ENCODE results near the gene HLF. TPM values are rescaled to one million over a fixed set of nuclear protein-coding genes. Genes with fewer than 3 reads are reported as not detected.

The HLF gene
- total and polyA plus RNA-seq, 2 experiments from 2014 or later, result 0.09 TPM; not detected in 1

- H3K9me3 ChIP-seq (ENCODE audit: low read depth), result no peaks in the 10 kb centered on the region
- in situ Hi-C loops (cut with MboI), result loop anchor here (5.0 kb wide), 1 partner anchor 151 kb away; the partner anchor contains the start of gene SMIM36
Measured at GRCh38 chr17:55360971-55361370, 96.2 kb downstream of the HLF start.

GRCh38 chr17:55363033-55363432 lies 98.3 kb downstream of the HLF start:
- 31 to 67% methylated on average over 1 of the region's 1 CpG for WGBS, 2 experiments (ENCODE audit: low coverage in 1 of 2, low lambda C conversion rate in 2 of 2, missing lambda C conversion rate in 2 of 2)
- no peak overlapping the region for H3K4me3 ChIP-seq
- no peaks in the 10 kb centered on the region for H3K36me3 ChIP-seq (ENCODE audit: low read depth)
- no peak overlapping the region for H3K27ac ChIP-seq
- no peaks in the 10 kb centered on the region for H3K79me2 ChIP-seq (ENCODE audit: insufficient read depth)
- H3K4me1 ChIP-seq (ENCODE audit: insufficient read depth), result no peaks in the 10 kb centered on the region
- H3F3A ChIP-seq (ENCODE audit: insufficient read depth), result no peaks in the 10 kb centered on the region
- H4K20me1 ChIP-seq (ENCODE audit: insufficient read depth), result no peaks in the 10 kb centered on the region
- no peak for DNase-seq
- H3K9ac ChIP-seq, result no peak overlapping the region
- H2AFZ ChIP-seq, result no peak overlapping the region
- TF ChIP-seq EZH2phosphoT487 (IDR thresholded peaks at IDR 0.05; ENCODE audit: insufficient read depth, low read depth), result no peak
- no peak for TF ChIP-seq EZH2 (IDR thresholded peaks at IDR 0.05; ENCODE audit: insufficient read depth, poor library complexity, severe bottlenecking)
- in situ Hi-C loops (cut with MboI), result loop anchor here (5.0 kb wide), 1 partner anchor 149 kb away; the partner anchor contains the start of gene SMIM36
- H3K27me3 ChIP-seq (replicated peaks; ENCODE audit: insufficient read depth), result peaks cover 3% of the 10 kb centered on the region
- H3K9me3 ChIP-seq (ENCODE audit: low read depth), result no peaks in the 10 kb centered on the region
- no peaks in the 10 kb centered on the region for H3K9me2 ChIP-seq (ENCODE audit: insufficient read depth)
- no peak overlapping the region for H3K4me2 ChIP-seq (ENCODE audit: unreplicated experiment)

More at GRCh38 chr17:55360971-55361370, 96.2 kb downstream of the HLF start:
- H3K27me3 ChIP-seq (replicated peaks; ENCODE audit: insufficient read depth), result no peaks in the 10 kb centered on the region; the same call in 1 of the 2 replicates
- H4K20me1 ChIP-seq (ENCODE audit: insufficient read depth), result no peaks in the 10 kb centered on the region
- H3K9me2 ChIP-seq (ENCODE audit: insufficient read depth), result no peaks in the 10 kb centered on the region
- no peaks in the 10 kb centered on the region for H3F3A ChIP-seq (ENCODE audit: insufficient read depth)
- H3K4me3 ChIP-seq, result no peak overlapping the region
- DNase-seq, result no peak
- H2AFZ ChIP-seq, result no peak overlapping the region
- no peaks in the 10 kb centered on the region for H3K79me2 ChIP-seq (ENCODE audit: insufficient read depth)
- H3K27ac ChIP-seq, result no peak overlapping the region
- H3K9ac ChIP-seq, result no peak overlapping the region
- no peaks in the 10 kb centered on the region for H3K4me1 ChIP-seq (ENCODE audit: insufficient read depth)
- no peak overlapping the region for H3K4me2 ChIP-seq (ENCODE audit: unreplicated experiment)
- H3K36me3 ChIP-seq (ENCODE audit: low read depth), result no peaks in the 10 kb centered on the region
- TF ChIP-seq EZH2 (IDR thresholded peaks at IDR 0.05; ENCODE audit: insufficient read depth, poor library complexity, severe bottlenecking), result no peak
- TF ChIP-seq EZH2phosphoT487 (IDR thresholded peaks at IDR 0.05; ENCODE audit: insufficient read depth, low read depth), result no peak

DNA sequence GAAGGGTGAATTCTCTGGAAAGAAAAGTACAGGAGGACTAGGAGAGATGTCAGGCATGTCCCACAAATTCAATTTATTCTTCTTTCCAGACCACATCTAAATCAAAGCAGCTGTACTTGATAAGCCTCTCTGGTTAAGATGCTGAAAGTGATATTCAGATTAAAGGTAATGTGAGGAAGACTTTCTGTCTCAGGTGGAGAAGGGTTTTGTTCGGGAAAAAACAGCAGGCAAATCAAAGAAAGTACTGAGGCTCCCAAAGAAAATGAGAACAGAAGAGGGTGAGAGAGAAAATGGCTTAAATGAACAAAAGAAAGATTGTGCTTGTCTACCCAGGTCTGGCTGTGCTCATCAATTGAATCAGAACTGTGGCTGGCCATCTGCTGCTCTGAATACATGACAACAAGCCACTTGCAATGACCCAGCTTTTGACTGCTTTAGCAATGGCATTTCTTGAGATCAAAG lies 101.3 kb downstream of the HLF start:
- Histone ChIP-seq H3K27ac (no peak overlapping the region), H3K9me2 (ENCODE audit: insufficient read depth) (no peaks in the 10 kb centered on the region), H3K4me3 (no peak overlapping the region), H3K27me3 (replicated peaks; ENCODE audit: insufficient read depth) (peaks cover 7% of the 10 kb centered on the region; the same call in 1 of the 2 replicates), H4K20me1 (ENCODE audit: insufficient read depth) (no peaks in the 10 kb centered on the region), H3F3A (ENCODE audit: insufficient read depth) (no peaks in the 10 kb centered on the region), H2AFZ (no peak overlapping the region), H3K9me3 (ENCODE audit: low read depth) (no peaks in the 10 kb centered on the region), H3K9ac (no peak overlapping the region), H3K4me2 (ENCODE audit: unreplicated experiment) (no peak overlapping the region), H3K79me2 (ENCODE audit: insufficient read depth) (no peaks in the 10 kb centered on the region), H3K36me3 (ENCODE audit: low read depth) (no peaks in the 10 kb centered on the region), H3K4me1 (ENCODE audit: insufficient read depth) (no peaks in the 10 kb centered on the region)
- no peak for TF ChIP-seq EZH2 (IDR thresholded peaks at IDR 0.05; ENCODE audit: insufficient read depth, poor library complexity, severe bottlenecking)
- DNase-seq, result no peak
- 3 to 15% methylated on average over 1 of the region's 1 CpG for WGBS, 2 experiments (ENCODE audit: low coverage in 1 of 2, low lambda C conversion rate in 2 of 2, missing lambda C conversion rate in 2 of 2)
- in situ Hi-C loops (cut with MboI), result no loop called here

DNA sequence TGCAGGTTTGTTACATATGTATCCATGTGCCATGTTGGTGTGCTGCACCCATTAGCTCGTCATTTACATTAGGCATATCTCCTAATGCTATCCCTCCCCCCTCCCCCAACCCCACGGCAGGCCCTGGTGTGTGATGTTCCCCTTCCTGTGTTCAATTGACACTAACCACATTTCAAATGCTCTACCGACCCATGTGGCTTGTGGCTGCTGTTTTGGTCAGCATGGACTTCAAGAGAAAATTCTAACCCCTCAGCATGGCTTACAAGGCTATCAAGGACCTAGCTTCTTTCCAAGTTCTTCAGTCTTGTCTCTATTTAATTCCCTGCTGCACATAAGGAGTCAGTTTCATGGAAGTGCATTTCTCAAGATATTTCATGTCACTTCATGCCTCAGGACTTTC lies 103.9 kb downstream of the HLF start:
- Histone ChIP-seq H3F3A (ENCODE audit: insufficient read depth) (no peaks in the 10 kb centered on the region), H3K27me3 (replicated peaks; ENCODE audit: insufficient read depth) (peaks cover 7% of the 10 kb centered on the region; the same call in 1 of the 2 replicates), H3K4me2 (ENCODE audit: unreplicated experiment) (no peak overlapping the region), H2AFZ (no peak overlapping the region), H3K9me2 (ENCODE audit: insufficient read depth) (no peaks in the 10 kb centered on the region), H3K9ac (no peak overlapping the region), H3K4me3 (no peak overlapping the region), H4K20me1 (ENCODE audit: insufficient read depth) (no peaks in the 10 kb centered on the region), H3K4me1 (ENCODE audit: insufficient read depth) (no peaks in the 10 kb centered on the region), H3K79me2 (ENCODE audit: insufficient read depth) (no peaks in the 10 kb centered on the region), H3K9me3 (ENCODE audit: low read depth) (no peaks in the 10 kb centered on the region), H3K27ac (no peak overlapping the region), H3K36me3 (ENCODE audit: low read depth) (no peaks in the 10 kb centered on the region)
- TF ChIP-seq EZH2 (IDR thresholded peaks at IDR 0.05; ENCODE audit: insufficient read depth, poor library complexity, severe bottlenecking) (no peak), EZH2phosphoT487 (IDR thresholded peaks at IDR 0.05; ENCODE audit: insufficient read depth, low read depth) (no peak)
- DNase-seq, result no peak
- in situ Hi-C loops (cut with MboI), result no loop called here
- whole genome bisulfite sequencing, 2 experiments (ENCODE audit: low coverage in 1 of 2, low lambda C conversion rate in 2 of 2, missing lambda C conversion rate in 2 of 2), result 41 to 56% methylated on average over 3 of the region's 3 CpGs

Other genes with a start within 250 kb of the HLF start
- 6.6 and 8.3 TPM in 2 replicates for gene MMD, start 156.9 kb downstream of the HLF start, total RNA-seq (2014; rRNA removed; shearing (Covaris generic))
- 6.0 and 6.7 TPM in 2 replicates for gene MMD, start 156.9 kb downstream of the HLF start, polyA plus RNA-seq (2016; fragmentation: Nextera tagmentation; extraction: Ambion mirVana)
- gene SMIM36, start 246.5 kb downstream of the HLF start, total RNA-seq (2014; rRNA removed; shearing (Covaris generic)), result not detected in 2 replicates
- gene SMIM36, start 246.5 kb downstream of the HLF start, polyA plus RNA-seq (2016; fragmentation: Nextera tagmentation; extraction: Ambion mirVana), result not detected in 2 replicates

Measured in GM23248 (cell line).